GM18502 (cell line): ENCODE measurements around the gene CPZ.

Source experiments
- ATAC-seq: cut with Tn5 transposase; IDR thresholded peaks from one replicate; pipeline ENCODE4 v1.9.1; 2021; ENCODE audit warnings: mild to moderate bottlenecking; ENCODE audit not compliant: unreplicated experiment, poor library complexity

Gene CPZ

DNA sequence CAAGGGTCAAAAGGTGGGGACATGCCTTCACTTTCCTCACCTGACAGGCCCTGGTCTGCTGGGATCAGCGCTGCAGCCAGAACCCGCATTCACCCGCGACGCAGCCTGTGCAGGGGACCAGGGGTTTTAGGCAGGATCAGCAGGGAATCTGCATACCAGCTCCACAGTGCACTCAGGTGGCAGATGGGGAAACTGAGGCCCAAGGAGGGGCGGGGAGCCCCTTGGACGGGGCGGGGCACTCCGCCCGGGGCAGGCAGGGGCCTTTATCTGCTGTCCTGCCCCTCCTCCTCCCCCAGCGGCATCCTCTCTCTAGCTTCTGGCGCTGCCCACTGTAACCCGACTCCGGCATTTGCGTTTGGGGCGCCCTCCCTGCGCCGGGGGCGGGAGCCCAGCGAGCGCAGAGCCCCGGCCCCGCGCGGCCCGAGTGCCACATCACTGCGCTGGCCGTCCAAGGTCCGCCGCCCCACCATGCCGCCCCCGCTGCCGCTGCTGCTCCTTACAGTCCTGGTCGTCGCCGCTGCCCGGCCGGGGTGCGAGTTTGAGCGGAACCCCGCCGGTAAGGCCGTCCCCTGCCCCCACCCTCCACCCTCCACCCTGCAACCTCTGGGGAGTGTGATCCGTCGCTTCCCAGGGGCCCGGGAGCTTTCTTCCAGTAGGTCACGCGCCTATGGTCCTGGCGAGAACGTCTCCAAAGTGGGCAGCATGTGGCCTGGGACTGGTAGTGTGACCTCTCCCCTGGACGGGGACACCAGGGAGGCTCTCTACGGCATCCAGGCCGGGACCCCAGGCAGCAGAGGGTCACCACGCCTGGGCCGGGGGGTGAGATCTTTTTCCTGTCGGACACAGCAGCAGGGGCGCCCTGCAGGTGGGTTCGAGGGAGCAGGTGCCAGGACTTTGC lies at the start of gene CPZ:
TSS of gene CPZ (plus strand) at position 400 of the 898 bp plus-strand sequence. CDS start at position 469, 69 bp downstream.
- no peak for ATAC-seq

DNA sequence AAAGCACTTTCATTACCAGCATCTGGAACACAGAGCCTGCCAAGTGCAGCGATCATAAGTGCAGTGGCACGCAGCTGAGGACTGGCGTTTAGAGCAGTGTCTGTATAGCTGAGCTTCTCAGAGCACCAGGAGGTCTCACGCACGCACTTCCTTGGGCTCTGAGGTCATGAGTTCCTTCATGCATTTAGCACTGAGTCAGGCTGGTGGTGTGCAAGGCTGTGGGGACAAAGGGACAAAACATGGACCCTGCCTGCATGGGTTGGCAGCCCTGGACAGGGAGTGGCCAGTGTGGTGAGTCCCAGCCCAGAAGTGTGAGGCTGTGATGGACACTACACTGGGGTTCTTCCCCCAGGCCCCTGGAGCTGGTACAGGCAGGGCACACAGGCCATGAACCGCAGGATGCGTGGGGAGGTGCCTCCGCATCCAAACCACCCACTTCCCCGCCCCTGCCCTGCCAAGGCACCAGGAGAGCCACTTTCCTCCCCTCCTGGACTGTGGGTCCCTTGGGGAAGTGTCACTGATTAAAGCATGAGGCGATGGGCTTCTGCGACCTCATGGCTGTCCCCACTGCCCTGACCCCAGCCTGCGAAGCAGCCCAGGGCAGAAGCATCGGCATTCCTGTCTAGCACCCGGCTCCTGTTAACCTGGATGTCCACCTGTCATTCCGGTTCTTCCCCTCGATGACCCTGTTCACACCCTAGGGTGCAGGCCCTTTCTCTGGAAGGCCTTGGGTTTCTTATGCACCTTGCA lies 49.6 kb upstream of the CPZ start:
- ATAC-seq = no peak

DNA sequence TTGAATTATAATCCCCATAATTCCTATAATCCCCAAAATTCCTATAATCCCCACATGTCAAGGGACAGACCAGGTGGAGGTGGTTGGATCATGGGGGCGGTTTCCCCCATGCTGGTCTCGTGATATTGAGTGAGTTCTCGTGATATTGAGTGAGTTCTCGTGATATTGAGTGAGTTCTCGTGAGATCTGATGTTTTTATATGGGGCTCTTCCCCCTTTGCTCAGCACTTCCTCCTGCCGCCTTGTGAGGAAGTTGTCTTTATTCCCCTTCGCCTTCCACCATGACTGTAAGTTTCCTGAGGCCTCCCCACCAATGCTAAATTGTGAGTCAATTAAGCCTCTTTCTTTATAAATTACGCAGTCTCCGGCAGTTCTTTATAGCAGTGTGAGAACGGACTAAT lies 48.9 kb upstream of the CPZ start:
- no peak for ATAC-seq

- no peak for ATAC-seq
Measured at GRCh38 chr4:8544282-8544681, 48.3 kb upstream of the CPZ start.

DNA sequence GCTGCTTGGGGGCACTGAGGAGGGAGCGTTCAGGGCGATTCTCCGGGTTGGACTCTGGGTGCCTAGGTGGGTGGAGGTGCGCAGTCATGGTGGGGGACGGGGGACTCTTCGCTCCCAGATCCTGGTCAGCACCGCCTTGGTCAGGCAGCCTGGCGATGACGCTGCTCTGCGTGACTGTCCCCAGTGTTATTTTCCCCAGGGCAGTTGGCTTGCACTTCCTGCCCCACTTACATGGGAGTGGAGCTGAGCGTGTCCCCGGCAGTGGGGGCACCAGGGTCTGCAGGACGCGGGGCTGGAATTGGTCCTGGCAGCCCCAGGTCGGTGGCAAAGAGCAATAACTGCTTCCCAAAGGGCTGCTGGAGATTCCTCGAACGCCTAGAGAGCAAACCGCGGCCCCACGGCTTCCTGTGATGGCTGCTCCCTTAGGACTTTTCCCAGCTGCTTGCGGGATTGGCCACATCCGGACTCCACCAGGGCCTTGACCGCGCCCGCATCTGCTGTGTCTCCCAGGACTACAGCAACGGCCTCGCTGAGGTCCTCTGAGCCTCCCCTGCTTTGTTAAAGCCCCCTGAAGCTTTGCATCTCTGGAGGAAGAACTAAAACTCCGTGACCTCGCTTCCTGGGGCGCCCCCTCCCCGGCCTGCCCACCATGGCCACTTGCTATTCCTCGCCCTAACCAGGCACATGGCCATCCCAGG lies 47.7 kb upstream of the CPZ start:
- ATAC-seq = no peak

- ATAC-seq = no peak
Measured at GRCh38 chr4:8545439-8545765, 47.2 kb upstream of the CPZ start.

GRCh38 chr4:8546766-8547107 lies 45.8 kb upstream of the CPZ start:
- no peak for ATAC-seq

DNA sequence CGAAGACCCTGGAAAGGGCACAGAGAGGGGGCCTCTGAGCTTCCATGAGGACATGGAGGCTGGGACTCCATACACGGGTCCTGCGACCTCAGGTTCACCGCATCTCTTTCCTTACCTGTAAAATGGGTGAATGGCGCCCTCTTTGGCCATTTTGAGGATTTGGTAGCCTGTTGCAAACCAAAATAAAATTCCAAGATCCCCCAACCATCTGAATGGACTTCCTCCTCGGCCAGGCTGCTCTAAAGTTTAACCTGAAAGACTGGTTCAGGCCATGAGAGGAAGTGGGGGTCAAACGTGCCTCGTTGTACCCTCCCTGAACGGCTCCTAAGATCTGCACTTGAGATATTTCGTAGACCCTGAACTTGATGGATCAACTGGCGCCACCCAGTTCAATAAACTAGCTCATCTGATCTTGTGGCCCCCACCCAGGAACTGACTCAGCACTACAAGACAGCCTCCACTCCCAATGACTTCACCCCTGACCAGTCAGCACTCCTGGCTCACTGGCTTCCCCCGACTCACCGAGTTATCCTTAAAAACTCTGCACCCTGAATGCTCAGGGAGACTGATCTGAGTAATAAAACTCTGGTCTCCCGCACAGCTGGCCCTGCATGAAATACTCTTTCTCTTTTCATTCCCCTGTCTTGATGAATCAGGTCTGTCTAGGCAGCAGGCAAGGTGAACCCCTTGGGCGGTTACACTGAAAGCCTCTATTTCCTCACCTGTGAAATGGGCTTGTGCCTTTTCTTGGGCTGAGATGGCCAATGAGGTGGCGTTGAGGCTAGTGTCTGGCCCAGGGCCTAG lies 45.3 kb upstream of the CPZ start:
- ATAC-seq = no peak

DNA sequence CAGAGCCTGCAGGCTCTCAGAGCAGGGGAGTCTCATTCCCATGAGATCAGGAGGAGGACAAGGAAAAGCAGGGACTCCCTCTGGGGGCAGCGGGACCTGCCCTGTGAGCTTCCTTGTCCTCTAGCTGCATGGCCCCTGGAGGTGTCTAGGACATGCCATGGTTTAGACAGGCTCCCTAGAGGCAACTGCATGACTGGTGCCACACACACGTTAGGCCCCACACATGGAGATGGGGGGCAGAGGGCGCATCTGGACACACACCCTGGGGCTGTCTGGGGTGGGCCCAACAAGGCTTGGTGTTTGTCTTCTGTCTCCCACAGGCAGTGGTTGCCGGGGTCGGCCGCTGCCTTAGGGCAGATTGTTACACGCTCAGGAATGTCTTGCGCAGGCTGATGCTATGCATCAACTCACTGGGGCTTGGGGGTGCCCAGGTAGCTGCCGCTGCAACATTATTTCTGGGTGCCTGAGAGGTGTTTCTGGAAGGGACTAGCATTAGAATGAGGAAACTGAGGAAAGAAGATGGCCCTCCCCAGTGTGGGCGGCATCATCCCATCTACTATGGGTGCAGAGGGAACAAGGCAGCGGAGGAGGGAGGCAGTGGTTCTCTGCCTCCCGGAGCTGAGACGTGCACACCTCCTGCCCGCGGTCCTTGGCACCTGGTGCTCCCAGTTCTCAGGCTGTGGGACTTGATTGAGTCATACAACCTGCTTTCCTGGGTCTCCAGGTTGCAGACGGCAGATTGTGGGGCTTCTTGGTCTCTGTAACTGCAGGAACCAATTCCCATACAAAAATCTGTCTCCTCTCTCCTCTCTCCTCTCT lies 44.4 kb upstream of the CPZ start:
- no peak for ATAC-seq

GRCh38 chr4:8548731-8549351 lies 43.7 kb upstream of the CPZ start:
- no peak for ATAC-seq

GRCh38 chr4:8549352-8549931 lies 43.1 kb upstream of the CPZ start:
- no peak for ATAC-seq

GRCh38 chr4:8550691-8551090 lies 41.9 kb upstream of the CPZ start:
- no peak for ATAC-seq

DNA sequence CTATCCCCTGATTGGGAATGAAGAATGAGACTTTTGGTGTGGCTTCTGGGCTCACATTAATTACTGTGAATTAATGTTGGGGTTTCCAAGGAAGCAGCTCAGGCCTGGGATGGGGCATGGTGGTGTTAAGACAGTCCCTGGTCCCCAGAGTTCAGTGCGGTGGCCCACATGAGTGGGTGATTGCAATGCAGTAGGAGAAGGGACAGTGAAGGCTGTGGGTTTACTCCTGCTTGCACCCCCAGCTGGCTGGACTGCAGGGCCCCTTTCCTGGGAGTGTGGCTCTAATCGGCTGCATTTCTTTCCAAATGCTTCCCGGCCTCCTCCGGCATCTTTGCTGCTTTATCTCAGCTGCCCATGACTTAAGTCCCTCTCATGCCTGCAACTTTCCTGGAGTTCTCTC lies 40.5 kb upstream of the CPZ start:
- no peak for ATAC-seq

DNA sequence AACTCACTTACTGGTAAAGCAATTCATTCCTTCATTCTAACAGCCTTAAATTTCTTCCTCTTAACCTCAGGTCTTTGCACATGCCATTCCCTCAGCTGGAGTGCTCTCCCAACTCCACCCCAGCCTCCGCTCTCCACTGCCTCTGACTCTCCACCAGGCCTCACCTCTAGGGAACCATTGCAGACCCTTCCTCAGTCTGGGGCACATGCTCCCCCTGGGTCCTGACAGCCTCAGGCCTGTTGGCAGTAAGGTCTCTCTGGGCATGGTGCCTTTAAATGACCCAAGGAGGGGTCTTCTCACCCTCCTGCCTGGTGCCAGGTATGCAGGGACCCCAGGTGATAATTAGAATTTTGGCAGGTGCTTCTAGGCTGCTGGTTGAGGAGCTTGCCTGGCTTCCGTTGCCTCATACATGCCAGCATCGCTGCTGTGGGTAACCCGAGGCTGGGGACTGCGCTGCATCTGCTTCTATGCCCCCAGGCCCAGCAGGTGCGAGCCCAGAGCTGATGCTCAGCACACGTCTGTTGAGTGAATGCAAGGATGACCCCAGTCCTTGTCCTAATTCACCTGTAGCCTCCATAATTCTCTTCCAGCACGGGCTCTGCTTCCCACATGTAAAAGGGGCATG lies 39.9 kb upstream of the CPZ start:
- ATAC-seq = no peak

- no peak for ATAC-seq
Measured at GRCh38 chr4:8553216-8553615, 39.3 kb upstream of the CPZ start.

GRCh38 chr4:8553991-8554405 lies 38.6 kb upstream of the CPZ start:
- ATAC-seq = no peak

GRCh38 chr4:8554555-8555100 lies 37.9 kb upstream of the CPZ start:
- no peak for ATAC-seq

DNA sequence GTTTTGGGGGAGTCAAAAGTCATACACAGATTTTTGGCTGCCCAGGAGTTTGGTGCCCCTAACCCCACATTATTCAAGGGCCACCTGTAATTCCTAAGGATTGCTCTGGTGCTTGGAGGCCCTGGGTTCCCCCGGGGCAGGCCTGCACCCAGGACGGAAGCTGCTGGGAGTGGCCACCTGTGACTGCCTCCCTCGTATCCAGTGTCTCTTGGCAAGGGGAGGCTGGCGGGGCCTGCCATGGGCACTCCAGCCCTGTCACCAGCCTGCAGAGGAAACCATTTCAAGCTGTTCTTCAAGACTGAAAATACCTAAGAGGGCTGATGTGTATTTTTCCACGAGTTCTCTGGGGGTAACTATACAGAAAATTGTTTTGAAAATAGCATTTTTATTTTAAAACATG lies 36.8 kb upstream of the CPZ start:
- no peak for ATAC-seq
